Measurements from ENCODE around the gene L3HYPDH. TPM values are rescaled to one million over a fixed set of nuclear protein-coding genes. Genes with fewer than 3 reads are reported as not detected.

L3HYPDH gene
- total and polyA plus RNA-seq, 2 of the 13 experiments (the other 11 are each of a cell fraction or from before 2014, with no cell fraction given), result 30.5 to 36.6 TPM

GRCh38 chr14:59484639-59485175 is 499 bp upstream of the L3HYPDH start (continued):
- TF ChIP-seq KAT8 (CRISPR knock-in tag; IDR thresholded peaks at IDR 0.05) (no peak; the same call in 1 of the 2 replicates), ZNF580 (CRISPR knock-in tag; IDR thresholded peaks at IDR 0.05; ENCODE audit: borderline replicate concordance, low read depth) (no peak), TCF7 (IDR thresholded peaks at IDR 0.05; ENCODE audit: low read depth) (no peak), PHB2 (IDR thresholded peaks at IDR 0.05; ENCODE audit: partially characterized antibody) (no peak), ZNF609 (CRISPR knock-in tag; IDR thresholded peaks at IDR 0.05; ENCODE audit: borderline replicate concordance) (no peak), ZNF782 (CRISPR knock-in tag; IDR thresholded peaks at IDR 0.05; ENCODE audit: borderline replicate concordance) (no peak), ZSCAN9 (CRISPR knock-in tag; IDR thresholded peaks at IDR 0.05; ENCODE audit: borderline replicate concordance) (peak; percentile 15; the same call in 1 of the 2 replicates), KMT2A (CRISPR knock-in tag; IDR thresholded peaks at IDR 0.05) (0 out of 2 replicates have a peak, but pooled peaks have one; percentile 69), ZNF776 (CRISPR knock-in tag; IDR thresholded peaks at IDR 0.05) (no peak), SSRP1 (CRISPR knock-in tag; IDR thresholded peaks at IDR 0.05) (no peak), ZNF670 (CRISPR knock-in tag; IDR thresholded peaks at IDR 0.05; ENCODE audit: borderline replicate concordance) (no peak), ZKSCAN8 (CRISPR knock-in tag; IDR thresholded peaks at IDR 0.05; ENCODE audit: borderline replicate concordance) (0 out of 2 replicates have a peak, but pooled peaks have one; percentile 16), SIN3B (IDR thresholded peaks at IDR 0.05; ENCODE audit: low read length) (no peak), SRF (IDR thresholded peaks at IDR 0.05; ENCODE audit: low read depth, low read length) (no peak), CREB3 (CRISPR knock-in tag; IDR thresholded peaks at IDR 0.05) (no peak; the same call in 1 of the 2 replicates), SMAD9 (CRISPR knock-in tag; IDR thresholded peaks at IDR 0.05) (0 out of 2 replicates have a peak, but pooled peaks have one; percentile 10), DPF2 (CRISPR knock-in tag; IDR thresholded peaks at IDR 0.05; ENCODE audit: borderline replicate concordance, low read depth) (no peak), ZNF234 (CRISPR knock-in tag; conservative IDR thresholded peaks at IDR 0.05) (no peak), GTF2F1 (IDR thresholded peaks at IDR 0.05; ENCODE audit: low read length) (no peak), ATF6 (CRISPR knock-in tag; conservative IDR thresholded peaks at IDR 0.05) (no peak), SIX1 (CRISPR knock-in tag; IDR thresholded peaks at IDR 0.05; ENCODE audit: borderline replicate concordance) (no peak)
